Ectodermal cell (in vitro differentiated cells): ENCODE results near the gene PTGER1.

Experiments used
- H3K27ac ChIP-seq: 2 replicates; pipeline ENCODE4 v1.7.0; 2013; ENCODE audit warnings: mild to moderate bottlenecking, low read depth, low read length; ENCODE audit not compliant: insufficient read depth, poor library complexity, severe bottlenecking
- H3K27me3 ChIP-seq: 2 replicates; pipeline ENCODE4 v1.7.0; 2013; ENCODE audit warnings: mild to moderate bottlenecking, low read length; ENCODE audit not compliant: insufficient read depth, control insufficient read depth, poor library complexity, severe bottlenecking
- H3K36me3 ChIP-seq: one replicate; pipeline ENCODE4 v1.7.0; 2013; ENCODE audit warnings: low read length; ENCODE audit not compliant: control insufficient read depth, insufficient read depth
- H3K4me1 ChIP-seq: one replicate; pipeline ENCODE4 v1.7.0; 2013; ENCODE audit warnings: low read length; ENCODE audit not compliant: control insufficient read depth, insufficient read depth
- H3K4me3 ChIP-seq: 2 replicates; pipeline ENCODE4 v1.7.0; 2013; ENCODE audit warnings: low read depth, low read length, control low read depth; ENCODE audit not compliant: insufficient read depth
- H3K9me3 ChIP-seq: 2 replicates; pipeline ENCODE4 v1.7.0; 2013; ENCODE audit warnings: mild to moderate bottlenecking, low read length, moderate library complexity; ENCODE audit not compliant: control insufficient read depth
- WGBS, 2 experiments: methylation state at CpG; one replicate each; pipeline ENCODE4 v1.1.7; 2013; ENCODE audit warnings: missing lambda C conversion rate in 2 of 2; 5-methylcytosine and 5-hydroxymethylcytosine counted together

The PTGER1 gene

DNA sequence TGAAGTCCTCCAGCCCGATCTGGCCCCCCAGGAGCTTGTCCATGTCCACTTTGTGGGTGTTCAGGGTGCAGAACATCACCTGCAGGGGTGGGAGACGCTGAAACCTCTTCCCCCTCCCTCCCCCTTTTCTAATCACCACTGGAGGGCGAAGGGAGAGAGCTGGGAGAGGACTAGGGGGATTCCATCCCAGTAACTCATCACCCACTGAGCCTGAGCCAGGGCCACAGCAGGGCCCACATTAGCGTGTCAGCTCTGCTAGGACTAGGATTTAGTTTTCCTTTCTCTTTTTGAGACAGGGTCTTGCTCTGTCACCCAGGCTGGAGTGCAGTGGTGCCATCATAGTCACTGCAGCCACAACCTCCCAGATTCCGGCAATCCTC is 5.5 kb upstream of the PTGER1 start:
- H3K9me3 ChIP-seq: no peaks in the 10 kb centered on the region
- WGBS, 2 experiments: 74 to 87% methylated on average over 4 to 5 of the region's 5 CpGs
- H3K27me3 ChIP-seq: no peaks in the 10 kb centered on the region
- H3K27ac ChIP-seq: no peak overlapping the region
- no peak overlapping the region for H3K4me3 ChIP-seq
- H3K4me1 ChIP-seq: peaks cover 8% of the 10 kb centered on the region
- peaks cover 14% of the 10 kb centered on the region for H3K36me3 ChIP-seq

DNA sequence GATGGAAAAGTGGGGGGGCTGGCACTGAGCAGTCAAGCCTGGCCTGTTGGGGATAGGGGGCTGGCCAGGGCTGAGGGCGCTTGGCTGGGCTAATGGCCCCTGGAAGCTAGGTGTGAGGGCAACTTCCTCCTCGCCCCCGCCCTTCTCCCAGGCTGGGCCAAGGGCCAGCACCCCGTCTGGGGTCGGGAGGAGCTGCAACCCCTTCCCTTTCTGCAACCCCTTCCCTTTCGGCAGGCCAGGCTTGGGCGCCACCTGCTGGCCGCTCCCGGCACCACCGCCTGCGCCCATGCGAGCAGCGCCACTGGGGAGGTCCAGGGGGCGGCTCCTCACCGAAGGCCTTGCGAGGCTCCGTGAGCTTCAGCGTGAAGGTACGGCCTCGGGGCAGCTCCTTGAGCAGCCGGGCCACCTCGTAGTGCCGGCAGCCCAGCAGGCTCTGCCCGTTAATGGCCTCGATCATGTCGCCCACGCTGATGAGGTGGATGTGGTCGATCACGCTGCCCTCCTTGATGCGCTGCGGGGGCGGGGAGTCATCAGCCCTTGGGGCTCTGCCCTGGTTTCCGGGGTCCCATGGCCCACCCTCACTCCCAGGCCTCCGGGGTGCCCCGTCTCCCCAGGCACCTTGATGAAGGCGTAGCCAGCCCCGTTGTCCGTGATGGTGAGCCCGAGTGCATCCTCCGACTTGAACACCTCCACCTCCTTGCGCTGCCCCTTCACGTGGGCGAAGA is 5.0 kb upstream of the PTGER1 start:
- Histone ChIP-seq H3K27ac (no peak overlapping the region), H3K4me1 (peaks cover 14% of the 10 kb centered on the region), H3K27me3 (no peaks in the 10 kb centered on the region), H3K9me3 (no peaks in the 10 kb centered on the region), H3K36me3 (peaks cover 14% of the 10 kb centered on the region), H3K4me3 (no peak overlapping the region)
- 52 to 54% methylated on average over 43 of the region's 43 CpGs for WGBS, 2 experiments

- Histone ChIP-seq H3K36me3 (peaks cover 14% of the 10 kb centered on the region), H3K27me3 (no peaks in the 10 kb centered on the region), H3K9me3 (no peaks in the 10 kb centered on the region), H3K4me3 (no peak overlapping the region), H3K4me1 (peaks cover 19% of the 10 kb centered on the region), H3K27ac (no peak overlapping the region)
- WGBS, 2 experiments: 89 to 91% methylated on average over 14 of the region's 14 CpGs
Observed at GRCh38 chr19:14479309-14479974, 4.3 kb upstream of the PTGER1 start.

DNA sequence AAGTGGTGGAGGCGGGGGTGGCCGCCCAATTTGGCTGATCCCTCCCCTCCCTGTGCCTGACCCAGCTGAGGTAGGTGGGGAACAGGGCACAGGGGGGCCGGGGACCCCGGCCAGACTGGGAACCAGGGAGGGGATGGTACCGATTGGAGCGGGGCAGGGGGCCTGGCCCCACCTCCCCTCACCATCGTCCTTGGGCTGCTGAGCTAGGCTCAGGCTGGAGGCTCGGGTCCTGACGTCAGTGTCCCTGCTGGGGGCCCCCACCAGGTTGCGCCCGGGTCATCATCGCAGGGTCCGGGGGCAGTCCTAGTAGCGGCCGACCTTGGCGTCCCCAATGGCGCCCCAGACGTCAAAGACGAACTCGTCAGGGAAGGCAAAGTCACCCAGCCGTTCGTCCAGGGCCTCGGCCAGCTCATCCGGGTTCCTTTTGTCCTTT is 3.0 kb upstream of the PTGER1 start:
- Histone ChIP-seq H3K9me3 (no peaks in the 10 kb centered on the region), H3K4me1 (peaks cover 19% of the 10 kb centered on the region), H3K27ac (no peak overlapping the region), H3K4me3 (no peak overlapping the region), H3K36me3 (peaks cover 14% of the 10 kb centered on the region), H3K27me3 (peaks cover 3% of the 10 kb centered on the region)
- 93 to 94% methylated on average over 24 of the region's 24 CpGs for WGBS, 2 experiments

DNA sequence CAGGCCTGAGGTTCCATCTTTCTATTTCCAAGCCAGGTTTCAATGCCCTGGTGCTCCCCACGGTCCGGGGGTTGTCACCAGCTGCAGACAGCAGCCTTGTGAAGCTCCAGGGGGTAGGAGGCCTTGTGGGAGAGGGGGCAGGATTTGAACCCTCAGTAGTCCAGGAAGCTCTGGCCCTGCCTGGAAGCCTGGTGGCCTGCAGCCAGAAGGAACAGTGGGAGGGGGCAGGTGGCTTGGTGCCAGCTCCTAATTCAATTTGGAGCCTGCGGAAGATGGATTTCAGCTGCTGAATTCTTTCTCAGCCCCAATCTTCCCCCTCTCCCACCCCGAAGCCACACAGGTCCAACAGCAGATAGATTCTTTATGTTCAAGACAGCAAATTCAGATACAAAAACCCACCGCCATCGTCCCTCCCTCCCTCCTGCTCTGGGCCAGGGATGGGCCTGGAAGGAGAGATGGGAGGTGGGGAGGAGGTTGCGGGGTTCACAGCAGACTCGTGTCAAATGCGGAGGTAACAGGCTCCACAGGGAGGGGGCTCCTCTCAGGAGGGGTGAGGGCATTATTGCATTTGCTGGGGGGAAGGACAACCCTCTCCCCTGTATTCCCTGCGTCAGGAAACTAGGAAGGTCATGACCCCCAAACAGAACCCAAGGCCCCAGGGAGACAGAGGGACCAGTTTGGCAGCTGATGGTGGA is 2.4 kb upstream of the PTGER1 start:
- 90 to 92% methylated on average over 8 to 10 of the region's 10 CpGs for WGBS, 2 experiments
- H3K4me3 ChIP-seq: no peak overlapping the region
- H3K9me3 ChIP-seq: no peaks in the 10 kb centered on the region
- peaks cover 10% of the 10 kb centered on the region for H3K36me3 ChIP-seq
- H3K27ac ChIP-seq: no peak overlapping the region
- peaks cover 22% of the 10 kb centered on the region for H3K4me1 ChIP-seq
- peaks cover 9% of the 10 kb centered on the region for H3K27me3 ChIP-seq

GRCh38 chr19:14476673-14477401 is 1.7 kb upstream of the PTGER1 start:
- Histone ChIP-seq H3K9me3 (no peaks in the 10 kb centered on the region), H3K36me3 (peaks cover 4% of the 10 kb centered on the region), H3K4me3 (no peak overlapping the region), H3K27ac (no peak overlapping the region), H3K27me3 (peaks cover 13% of the 10 kb centered on the region), H3K4me1 (peaks cover 25% of the 10 kb centered on the region)
- WGBS, 2 experiments: 81 to 86% methylated on average over 26 of the region's 26 CpGs

GRCh38 chr19:14476327-14476672 is 1.1 kb upstream of the PTGER1 start:
- H3K9me3 ChIP-seq: no peaks in the 10 kb centered on the region
- peaks cover 25% of the 10 kb centered on the region for H3K4me1 ChIP-seq
- peaks cover 4% of the 10 kb centered on the region for H3K36me3 ChIP-seq
- H3K27me3 ChIP-seq: peaks cover 13% of the 10 kb centered on the region
- H3K4me3 ChIP-seq: no peak overlapping the region
- H3K27ac ChIP-seq: no peak overlapping the region
- 92 to 93% methylated on average over 7 of the region's 7 CpGs for WGBS, 2 experiments

- Histone ChIP-seq H3K9me3 (no peaks in the 10 kb centered on the region), H3K27me3 (peaks cover 13% of the 10 kb centered on the region), H3K36me3 (peaks cover 4% of the 10 kb centered on the region), H3K4me1 (peaks cover 21% of the 10 kb centered on the region), H3K4me3 (no peak overlapping the region), H3K27ac (no peak overlapping the region)
- 79 to 80% methylated on average over 12 of the region's 12 CpGs for WGBS, 2 experiments
Observed at GRCh38 chr19:14474827-14475226, 327 bp downstream of the PTGER1 start.

DNA sequence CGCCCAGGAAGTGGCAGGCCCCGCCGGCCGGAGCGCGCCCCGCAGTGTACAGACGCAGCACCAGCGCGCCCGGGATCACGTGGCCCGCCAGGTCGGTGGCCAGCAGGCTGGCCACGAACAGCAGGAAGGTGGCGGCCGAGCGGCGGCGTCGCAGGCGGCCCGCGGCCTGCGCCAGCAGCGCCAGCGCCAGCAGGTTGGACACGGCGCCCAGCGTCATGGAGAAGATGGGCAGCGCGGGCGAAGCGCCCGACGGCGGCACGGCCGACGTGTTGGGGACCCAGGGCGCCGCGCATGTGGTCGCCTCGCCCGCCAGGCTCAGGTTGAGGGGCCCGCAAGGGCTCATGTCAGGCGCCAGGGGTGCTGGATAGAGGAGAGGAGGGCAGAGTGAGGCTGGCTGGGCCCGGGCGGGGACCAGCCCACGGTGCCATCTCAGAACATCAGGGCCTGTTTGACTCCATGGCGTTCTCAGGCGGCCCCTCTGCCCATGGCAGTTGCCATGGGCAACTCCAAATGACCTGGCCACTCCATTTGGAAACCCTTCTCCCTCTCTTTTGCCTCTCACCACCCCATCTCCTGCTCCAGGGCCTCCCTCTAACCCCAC is 1.1 kb downstream of the PTGER1 start:
- H3K27ac ChIP-seq: no peak overlapping the region
- 95 to 96% methylated on average over 53 of the region's 53 CpGs for WGBS, 2 experiments

More for the DNA sequence above, 1.1 kb downstream of the PTGER1 start:
- Histone ChIP-seq H3K4me3 (no peak overlapping the region), H3K36me3 (no peaks in the 10 kb centered on the region), H3K27me3 (peaks cover 13% of the 10 kb centered on the region), H3K4me1 (peaks cover 21% of the 10 kb centered on the region), H3K9me3 (no peaks in the 10 kb centered on the region)
